ENCODE data around the gene NDUFB10. TPM values are rescaled to one million over a fixed set of nuclear protein-coding genes. Genes with fewer than 3 reads are reported as not detected.

The NDUFB10 gene
- total RNA-seq, 2 experiments from 2014 or later: 108 to 115 TPM

GRCh38 chr16:2002406-2003230 is 43.3 kb downstream of the NDUFB10 start:
- no peaks in the 10 kb centered on the region for H3K27me3 Mint-ChIP-seq
- peaks cover 2% of the 10 kb centered on the region for H3K36me3 Mint-ChIP-seq
- ATAC-seq (ENCODE audit: low read depth) (no peak), DNase-seq (no peak)
- POLR2A ChIA-PET: interaction anchor here (0.6 to 1.6 kb wide), 5 partner anchors 12 to 266 kb away, joined by 3 to 8 read pairs (median 3); no protein-coding TSS in a partner anchor
- peaks cover 9% of the 10 kb centered on the region for H3K4me1 Mint-ChIP-seq
- H3K9me3 Mint-ChIP-seq: no peaks in the 10 kb centered on the region
- no peak overlapping the region for H3K4me3 Mint-ChIP-seq
- H3K27ac Mint-ChIP-seq: no peak overlapping the region

GRCh38 chr16:2003231-2003826 is 44.0 kb downstream of the NDUFB10 start:
- peaks cover 17% of the 10 kb centered on the region for H3K4me1 Mint-ChIP-seq
- H3K27me3 Mint-ChIP-seq: no peaks in the 10 kb centered on the region
- H3K27ac Mint-ChIP-seq: no peak overlapping the region
- POLR2A ChIA-PET: interaction anchor here (0.8 to 1.6 kb wide), 5 partner anchors 13 to 151 kb away, joined by 3 to 8 read pairs (median 6); partner anchors contain the start of genes RAB26 and RPS2
- DNase-seq (no peak), ATAC-seq (ENCODE audit: low read depth) (no peak)
- no peaks in the 10 kb centered on the region for H3K9me3 Mint-ChIP-seq
- H3K36me3 Mint-ChIP-seq: peaks cover under 1% of the 10 kb centered on the region
- H3K4me3 Mint-ChIP-seq: no peak overlapping the region

- no peak overlapping the region for H3K4me3 Mint-ChIP-seq
- peaks cover 21% of the 10 kb centered on the region for H3K4me1 Mint-ChIP-seq
- no peak overlapping the region for H3K27ac Mint-ChIP-seq
- peak; percentile 92 for DNase-seq
- POLR2A ChIA-PET: interaction anchor here (0.8 to 1.6 kb wide), 6 partner anchors 13 to 151 kb away, joined by 3 to 8 read pairs (median 4); partner anchors contain the start of genes RAB26, RPS2 and TRAF7
- H3K9me3 Mint-ChIP-seq: no peaks in the 10 kb centered on the region
- H3K27me3 Mint-ChIP-seq: no peaks in the 10 kb centered on the region
- peak; percentile 77 for ATAC-seq (ENCODE audit: low read depth)
- no peaks in the 10 kb centered on the region for H3K36me3 Mint-ChIP-seq
Measured at GRCh38 chr16:2003827-2004641, 44.7 kb downstream of the NDUFB10 start.

GRCh38 chr16:2004795-2005517 is 45.6 kb downstream of the NDUFB10 start:
- DNase-seq (no peak), ATAC-seq (ENCODE audit: low read depth) (no peak)
- peaks cover 21% of the 10 kb centered on the region for H3K4me1 Mint-ChIP-seq
- no peak overlapping the region for H3K27ac Mint-ChIP-seq
- no peaks in the 10 kb centered on the region for H3K27me3 Mint-ChIP-seq
- POLR2A ChIA-PET: interaction anchor here (0.6 to 1.6 kb wide), 6 partner anchors 14 to 245 kb away, joined by 3 to 9 read pairs (median 4); partner anchors contain the start of genes RPS2 and TRAF7
- H3K9me3 Mint-ChIP-seq: no peaks in the 10 kb centered on the region
- no peaks in the 10 kb centered on the region for H3K36me3 Mint-ChIP-seq
- H3K4me3 Mint-ChIP-seq: no peak overlapping the region

- H3K27me3 Mint-ChIP-seq: no peaks in the 10 kb centered on the region
- no peak overlapping the region for H3K4me3 Mint-ChIP-seq
- no peaks in the 10 kb centered on the region for H3K36me3 Mint-ChIP-seq
- ATAC-seq (ENCODE audit: low read depth) (no peak), DNase-seq (no peak)
- POLR2A ChIA-PET: interaction anchor here (0.6 to 1.3 kb wide), 3 partner anchors 14 to 244 kb away, joined by 3 to 9 read pairs (median 4); no protein-coding TSS in a partner anchor
- H3K27ac Mint-ChIP-seq: no peak overlapping the region
- H3K4me1 Mint-ChIP-seq: peaks cover 25% of the 10 kb centered on the region
- H3K9me3 Mint-ChIP-seq: no peaks in the 10 kb centered on the region
Measured at GRCh38 chr16:2005646-2006045, 46.3 kb downstream of the NDUFB10 start.

GRCh38 chr16:2006317-2006716 is 47.0 kb downstream of the NDUFB10 start:
- Mint-ChIP-seq H3K9me3 (no peaks in the 10 kb centered on the region), H3K4me3 (peak overlapping the region; percentile 12), H3K27ac (peak overlapping the region; percentile 70), H3K27me3 (no peaks in the 10 kb centered on the region), H3K36me3 (no peaks in the 10 kb centered on the region), H3K4me1 (peaks cover 25% of the 10 kb centered on the region)
- no peak for DNase-seq
- POLR2A ChIA-PET: interaction anchor here (0.6 kb wide), 1 partner anchor 244 kb away, joined by 4 read pairs; no protein-coding TSS in a partner anchor
- no peak for ATAC-seq (ENCODE audit: low read depth)

GRCh38 chr16:2007081-2007836 is 47.9 kb downstream of the NDUFB10 start:
- peak overlapping the region; percentile 92 for H3K27ac Mint-ChIP-seq
- H3K4me1 Mint-ChIP-seq: peaks cover 25% of the 10 kb centered on the region
- POLR2A ChIA-PET: interaction anchor here (0.6 to 2.2 kb wide), 5 partner anchors 17 to 147 kb away, joined by 3 to 25 read pairs (median 11); partner anchors contain the start of genes NTHL1, RPS2, TRAF7 and TSC2
- no peaks in the 10 kb centered on the region for H3K36me3 Mint-ChIP-seq
- DNase-seq: no peak
- H3K27me3 Mint-ChIP-seq: no peaks in the 10 kb centered on the region
- peak overlapping the region; percentile 93 for H3K4me3 Mint-ChIP-seq
- ATAC-seq (ENCODE audit: low read depth): no peak
- H3K9me3 Mint-ChIP-seq: no peaks in the 10 kb centered on the region

- H3K36me3 Mint-ChIP-seq: no peaks in the 10 kb centered on the region
- H3K9me3 Mint-ChIP-seq: no peaks in the 10 kb centered on the region
- DNase-seq (no peak), ATAC-seq (ENCODE audit: low read depth) (no peak)
- peak overlapping the region; percentile 92 for H3K27ac Mint-ChIP-seq
- H3K27me3 Mint-ChIP-seq: no peaks in the 10 kb centered on the region
- peaks cover 25% of the 10 kb centered on the region for H3K4me1 Mint-ChIP-seq
- POLR2A ChIA-PET: interaction anchor here (0.6 to 2.2 kb wide), 7 partner anchors 11 to 147 kb away, joined by 3 to 25 read pairs (median 7); partner anchors contain the start of genes NHERF2, NTHL1, RPS2 and TRAF7
- peak overlapping the region; percentile 93 for H3K4me3 Mint-ChIP-seq
Measured at GRCh38 chr16:2008009-2008526, 48.7 kb downstream of the NDUFB10 start.

GRCh38 chr16:2008631-2009163 is 49.4 kb downstream of the NDUFB10 start:
- Mint-ChIP-seq H3K9me3 (no peaks in the 10 kb centered on the region), H3K4me3 (peak overlapping the region; percentile 93), H3K27me3 (no peaks in the 10 kb centered on the region), H3K36me3 (no peaks in the 10 kb centered on the region), H3K27ac (peak overlapping the region; percentile 92), H3K4me1 (peaks cover 25% of the 10 kb centered on the region)
- POLR2A ChIA-PET: interaction anchor here (0.5 to 2.2 kb wide), 10 partner anchors 12 to 242 kb away, joined by 3 to 25 read pairs (median 6); partner anchors contain the start of genes NHERF2, NTHL1, RPS2 and TRAF7
- DNase-seq (peak; percentile 58), ATAC-seq (ENCODE audit: low read depth) (peak; percentile 12)

GRCh38 chr16:2009164-2009711 is 49.9 kb downstream of the NDUFB10 start:
- ATAC-seq (ENCODE audit: low read depth) (peak; percentile 50), DNase-seq (peak; percentile 64)
- no peaks in the 10 kb centered on the region for H3K27me3 Mint-ChIP-seq
- H3K4me1 Mint-ChIP-seq: peaks cover 25% of the 10 kb centered on the region
- H3K36me3 Mint-ChIP-seq: no peaks in the 10 kb centered on the region
- POLR2A ChIA-PET: interaction anchor here (0.5 to 2.2 kb wide), 8 partner anchors 18 to 241 kb away, joined by 3 to 17 read pairs (median 6); partner anchors contain the start of genes NHERF2, NTHL1, RPS2 and TRAF7
- H3K27ac Mint-ChIP-seq: peak overlapping the region; percentile 92
- H3K4me3 Mint-ChIP-seq: peak overlapping the region; percentile 93
- no peaks in the 10 kb centered on the region for H3K9me3 Mint-ChIP-seq
